ENCODE data around the gene KLK15. TPM values are rescaled to one million over a fixed set of nuclear protein-coding genes. Genes with fewer than 3 reads are reported as not detected.

The KLK15 gene
- total RNA-seq, 1 donor from 2014 or later = not detected

- H3K4me3 ChIP-seq (ENCODE audit: low read depth, low read length) = no peak within 1 kb of the TSS
- no peak for TF ChIP-seq CTCF (IDR thresholded peaks at IDR 0.05; ENCODE audit: insufficient read depth, low read length, poor library complexity, severe bottlenecking)
- no peaks in the 10 kb centered on the region for H3K27me3 ChIP-seq (ENCODE audit: control insufficient read depth, insufficient read depth, low read length)
- no peaks in the 10 kb centered on the region for H3K36me3 ChIP-seq (ENCODE audit: control insufficient read depth, insufficient read depth, low read length)
- DNase-seq (ENCODE audit: low read depth) = no peak
Measured at GRCh38 chr19:50854636-50855410, 21.4 kb upstream of the KLK15 start, which contains the start of gene KLK3. TSS of gene KLK3 (plus strand) at chr19:50854915. CDS start at chr19:50854956, 41 bp downstream.

- H3K36me3 ChIP-seq (ENCODE audit: control insufficient read depth, insufficient read depth, low read length) = no peaks in the 10 kb centered on the region
- no peaks in the 10 kb centered on the region for H3K27me3 ChIP-seq (ENCODE audit: control insufficient read depth, insufficient read depth, low read length)
- no peak for TF ChIP-seq CTCF (IDR thresholded peaks at IDR 0.05; ENCODE audit: insufficient read depth, low read length, poor library complexity, severe bottlenecking)
- no peak overlapping the region for H3K4me3 ChIP-seq (ENCODE audit: low read depth, low read length)
- no peak for DNase-seq (ENCODE audit: low read depth)
Measured at GRCh38 chr19:50851620-50852019, 18.2 kb upstream of the KLK15 start.

GRCh38 chr19:50850738-50851137, 17.4 kb upstream of the KLK15 start:
- no peak for TF ChIP-seq CTCF (IDR thresholded peaks at IDR 0.05; ENCODE audit: insufficient read depth, low read length, poor library complexity, severe bottlenecking)
- H3K4me3 ChIP-seq (ENCODE audit: low read depth, low read length) = no peak overlapping the region
- no peaks in the 10 kb centered on the region for H3K36me3 ChIP-seq (ENCODE audit: control insufficient read depth, insufficient read depth, low read length)
- H3K27me3 ChIP-seq (ENCODE audit: control insufficient read depth, insufficient read depth, low read length) = no peaks in the 10 kb centered on the region
- no peak for DNase-seq (ENCODE audit: low read depth)

- DNase-seq (ENCODE audit: low read depth) = no peak
- H3K4me3 ChIP-seq (ENCODE audit: low read depth, low read length) = no peak overlapping the region
- no peaks in the 10 kb centered on the region for H3K27me3 ChIP-seq (ENCODE audit: control insufficient read depth, insufficient read depth, low read length)
- no peaks in the 10 kb centered on the region for H3K36me3 ChIP-seq (ENCODE audit: control insufficient read depth, insufficient read depth, low read length)
- no peak for TF ChIP-seq CTCF (IDR thresholded peaks at IDR 0.05; ENCODE audit: insufficient read depth, low read length, poor library complexity, severe bottlenecking)
Measured at GRCh38 chr19:50844296-50844935, 11.0 kb upstream of the KLK15 start.

- no peak for DNase-seq (ENCODE audit: low read depth)
- no peaks in the 10 kb centered on the region for H3K27me3 ChIP-seq (ENCODE audit: control insufficient read depth, insufficient read depth, low read length)
- no peaks in the 10 kb centered on the region for H3K36me3 ChIP-seq (ENCODE audit: control insufficient read depth, insufficient read depth, low read length)
- no peak overlapping the region for H3K4me3 ChIP-seq (ENCODE audit: low read depth, low read length)
- no peak for TF ChIP-seq CTCF (IDR thresholded peaks at IDR 0.05; ENCODE audit: insufficient read depth, low read length, poor library complexity, severe bottlenecking)
Measured at GRCh38 chr19:50843701-50844221, 10.4 kb upstream of the KLK15 start.

All from kidney epithelial cell (primary cell).